ENCODE results near the gene CACNA1C.

Gene CACNA1C

DNA sequence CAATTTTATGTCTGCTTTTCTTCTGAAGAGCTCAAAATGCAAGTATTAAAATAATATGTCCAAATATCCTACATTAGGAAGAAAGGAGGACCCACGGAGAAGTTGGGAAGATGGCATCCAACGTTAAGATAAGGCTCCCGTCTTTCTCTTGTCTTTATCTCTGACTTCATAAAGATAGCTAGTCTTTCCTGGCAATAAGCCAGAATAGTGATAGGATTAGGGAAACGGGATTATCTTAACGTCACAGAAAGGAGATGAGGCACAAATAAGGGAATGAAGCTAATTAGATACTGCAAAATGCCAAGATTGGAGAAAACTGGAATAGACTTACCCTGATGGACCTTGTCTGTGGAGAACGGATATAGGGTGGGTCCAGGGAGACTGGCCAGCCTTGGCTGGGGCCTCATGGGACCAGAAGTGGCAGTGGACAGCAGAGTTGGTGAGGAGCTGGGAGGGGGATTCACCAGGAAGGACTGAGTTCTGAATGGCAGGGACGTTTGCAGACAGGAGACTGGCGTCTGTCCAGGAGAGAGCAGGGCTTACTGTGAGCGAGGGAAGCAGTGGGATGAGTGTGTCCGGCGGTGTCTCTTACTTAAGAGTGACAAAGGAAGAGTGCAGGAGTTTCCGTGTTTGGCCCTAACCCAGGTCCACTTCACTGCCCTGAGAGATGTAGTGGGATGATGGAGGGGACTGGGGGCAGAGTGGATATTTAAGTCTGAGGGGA lies 119.9 kb downstream of the CACNA1C start:
- DNase-seq = no peak

- DNase-seq = peak; percentile 47 to 65 (median 62)
These were observed 121.2 kb downstream of the CACNA1C start for GRCh38 chr12:2173971-2174370.

- no peak for DNase-seq
These were observed 124.2 kb downstream of the CACNA1C start for GRCh38 chr12:2177003-2177402.

DNA sequence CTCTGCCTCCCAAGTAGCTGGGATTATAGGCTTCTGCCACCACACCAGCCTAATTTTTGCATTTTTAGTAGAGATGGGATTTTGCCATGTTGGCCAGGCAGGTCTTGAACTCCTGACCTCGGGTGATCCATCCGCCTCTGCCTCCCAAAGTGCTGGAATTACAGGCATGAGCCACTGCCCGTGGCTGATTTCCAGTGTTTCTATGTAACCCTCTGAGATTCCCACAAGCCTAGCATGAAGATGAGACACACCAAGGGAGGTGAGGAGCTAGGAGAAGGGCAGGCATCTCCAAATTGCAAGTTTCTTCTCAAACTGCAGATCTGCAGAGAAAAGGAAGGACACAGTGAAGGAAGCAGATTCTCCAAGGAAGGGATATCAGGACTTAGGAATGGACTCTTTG lies 125.0 kb downstream of the CACNA1C start:
- DNase-seq = no peak

GRCh38 chr12:2179058-2179457 lies 126.3 kb downstream of the CACNA1C start:
- no peak for DNase-seq

GRCh38 chr12:2179953-2180736 lies 127.4 kb downstream of the CACNA1C start:
- DNase-seq = peak; percentile 47 to 70 (median 54)

DNA sequence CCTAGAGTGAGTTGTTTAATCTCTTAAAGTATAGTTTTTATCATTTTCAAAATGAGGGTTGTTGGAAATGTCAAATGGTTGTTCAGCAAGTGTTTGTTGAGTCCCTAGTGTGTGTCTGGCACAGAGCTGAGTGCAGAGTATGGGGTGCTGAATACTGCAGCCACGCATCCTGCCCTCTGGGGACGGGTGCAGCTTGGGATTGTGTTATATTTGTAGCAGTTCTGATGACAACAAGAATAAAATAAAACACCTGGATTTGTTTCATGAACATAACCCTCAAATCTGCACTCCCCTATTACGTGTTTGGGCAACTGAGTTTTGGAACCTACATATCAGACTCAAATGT lies 127.9 kb downstream of the CACNA1C start:
- DNase-seq = no peak

- DNase-seq = peak in 2 of 4 experiments; percentile 9 to 20
These were observed 131.1 kb downstream of the CACNA1C start for GRCh38 chr12:2183556-2184541.

GRCh38 chr12:2185751-2186341 lies 133.1 kb downstream of the CACNA1C start:
- DNase-seq = no peak

DNA sequence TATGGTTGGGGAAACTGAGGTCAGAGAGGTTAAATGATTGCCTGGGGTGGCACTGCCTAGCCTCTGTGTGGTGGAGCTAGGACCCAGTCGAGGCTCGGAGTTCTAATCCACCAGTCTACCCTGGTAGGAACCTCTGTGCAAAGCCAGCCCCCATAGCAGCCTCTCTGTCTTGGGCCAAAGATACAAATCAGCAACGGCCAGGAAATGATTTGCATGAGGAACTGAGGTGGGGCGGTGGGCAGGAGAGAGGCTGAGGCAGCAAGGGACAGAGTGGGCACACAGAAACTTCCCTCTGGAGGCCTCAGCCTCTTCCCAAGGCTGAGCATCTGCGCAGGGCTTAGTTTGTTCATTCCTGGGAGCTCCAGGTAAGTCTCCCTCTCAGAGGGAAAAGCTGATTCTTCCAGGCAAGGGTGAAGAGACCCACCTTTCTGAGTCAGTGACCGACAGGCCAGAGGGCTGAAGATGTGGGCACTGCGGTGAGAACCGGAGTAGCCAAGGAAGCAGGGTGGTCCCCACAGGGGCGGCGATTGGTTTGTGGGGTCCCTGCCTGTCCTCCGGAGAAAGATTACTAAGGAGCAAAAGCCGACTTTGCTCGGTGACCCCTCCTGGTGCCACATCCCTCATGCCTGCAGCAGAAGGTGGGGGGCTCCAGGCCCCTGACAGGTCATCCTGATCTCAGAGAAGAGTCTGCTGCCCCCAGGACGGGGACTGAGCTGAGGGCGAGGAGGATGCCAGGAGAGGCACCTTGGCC lies 134.6 kb downstream of the CACNA1C start:
- DNase-seq = no peak

- no peak for DNase-seq
These were observed 137.3 kb downstream of the CACNA1C start for GRCh38 chr12:2190085-2190484.

DNA sequence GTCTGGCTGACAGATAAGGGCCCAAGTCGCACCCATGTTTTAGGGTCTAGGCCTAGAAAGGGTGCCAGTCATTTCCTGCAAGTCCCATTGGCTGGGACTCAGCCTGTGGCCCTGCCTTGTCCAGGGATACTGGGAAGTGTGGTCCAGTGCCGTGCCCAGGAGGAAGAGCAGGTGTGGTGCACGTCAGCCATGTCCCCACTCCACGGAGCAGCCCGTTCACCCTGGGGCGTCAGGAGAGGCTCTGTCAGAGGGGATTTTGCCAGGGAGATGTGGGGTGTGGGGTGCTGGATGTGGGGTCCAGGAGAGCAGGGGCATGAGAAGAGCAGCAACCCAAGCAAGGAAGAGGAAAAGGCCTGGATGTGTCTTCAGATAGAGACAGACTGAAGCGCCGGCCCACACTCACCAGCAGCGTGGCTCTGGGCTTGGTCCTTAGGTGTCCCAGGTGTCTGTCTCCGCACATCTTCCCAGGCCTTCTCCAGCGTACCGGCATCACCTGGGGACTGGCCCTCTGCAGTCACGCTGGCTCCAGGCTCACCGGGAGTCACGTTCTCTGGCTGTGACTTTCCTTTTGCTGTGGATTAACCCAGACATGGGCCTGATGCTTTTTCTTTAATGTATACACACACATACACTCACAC lies 138.2 kb downstream of the CACNA1C start:
- DNase-seq = no peak

- DNase-seq = no peak
These were observed 138.9 kb downstream of the CACNA1C start for GRCh38 chr12:2191534-2192153.

- no peak for DNase-seq
These were observed 139.4 kb downstream of the CACNA1C start for GRCh38 chr12:2192231-2192630.

DNA sequence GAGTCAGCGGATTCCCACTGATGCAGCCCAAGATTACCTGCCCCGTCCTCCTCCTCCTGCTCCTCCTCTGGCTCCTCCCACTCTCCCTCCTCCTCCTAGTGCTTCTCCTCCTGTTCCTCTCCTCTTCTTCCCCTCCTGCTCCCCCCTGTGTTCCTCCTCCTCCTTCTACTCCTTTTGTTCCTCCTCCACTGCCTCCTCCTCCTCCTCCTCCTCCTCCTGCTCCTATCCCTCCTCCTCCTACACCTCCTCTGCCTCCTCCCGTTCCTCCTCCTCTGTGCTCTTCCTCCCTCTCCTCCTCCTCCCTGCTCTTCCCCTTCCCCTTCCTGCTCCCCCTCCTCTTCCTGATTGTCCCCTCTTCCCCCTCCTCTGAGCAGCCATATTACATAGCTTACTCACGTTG lies 141.3 kb downstream of the CACNA1C start:
- no peak for DNase-seq

DNA sequence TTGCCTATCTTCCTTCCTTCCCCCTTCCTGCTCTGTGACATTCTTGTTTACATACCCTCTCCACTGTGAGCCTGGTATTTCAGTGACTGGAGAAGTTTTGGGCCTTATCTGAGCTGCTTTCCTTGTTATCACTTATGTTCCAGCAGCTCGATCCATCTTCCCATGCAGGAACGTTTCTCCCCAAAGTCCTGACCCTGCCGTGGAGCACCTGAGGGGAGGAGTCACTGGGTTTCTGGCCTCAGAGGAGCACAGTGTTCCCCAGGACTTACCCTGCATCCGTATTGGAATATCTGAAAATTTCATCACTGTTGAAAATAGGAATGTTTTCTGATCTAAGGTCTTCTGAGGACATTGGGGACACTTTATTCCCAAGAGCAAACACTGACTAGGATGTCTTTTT lies 141.8 kb downstream of the CACNA1C start:
- DNase-seq = no peak

- DNase-seq = no peak
These were observed 142.3 kb downstream of the CACNA1C start for GRCh38 chr12:2195085-2195484.

GRCh38 chr12:2198005-2198501 lies 145.3 kb downstream of the CACNA1C start:
- DNase-seq = no peak

DNA sequence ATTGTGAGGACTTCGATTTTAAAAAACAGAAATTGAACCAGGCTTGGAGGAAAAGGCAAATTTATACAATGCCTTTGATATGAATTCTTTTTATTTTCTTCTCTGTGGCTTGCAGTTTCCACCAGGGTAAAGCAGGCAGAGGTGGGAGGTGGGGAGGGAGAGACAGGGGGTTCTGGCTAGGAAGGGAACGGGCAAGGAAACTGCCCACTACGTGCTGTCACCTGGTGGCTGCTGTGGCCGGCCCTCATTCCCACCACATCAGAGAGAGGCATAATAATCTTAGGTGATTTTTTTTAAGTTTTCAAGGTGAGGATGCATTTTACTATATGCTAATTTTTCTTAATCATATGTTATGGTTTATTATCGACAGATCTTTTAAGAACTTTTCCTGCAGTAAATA lies 145.8 kb downstream of the CACNA1C start:
- DNase-seq = no peak

DNA sequence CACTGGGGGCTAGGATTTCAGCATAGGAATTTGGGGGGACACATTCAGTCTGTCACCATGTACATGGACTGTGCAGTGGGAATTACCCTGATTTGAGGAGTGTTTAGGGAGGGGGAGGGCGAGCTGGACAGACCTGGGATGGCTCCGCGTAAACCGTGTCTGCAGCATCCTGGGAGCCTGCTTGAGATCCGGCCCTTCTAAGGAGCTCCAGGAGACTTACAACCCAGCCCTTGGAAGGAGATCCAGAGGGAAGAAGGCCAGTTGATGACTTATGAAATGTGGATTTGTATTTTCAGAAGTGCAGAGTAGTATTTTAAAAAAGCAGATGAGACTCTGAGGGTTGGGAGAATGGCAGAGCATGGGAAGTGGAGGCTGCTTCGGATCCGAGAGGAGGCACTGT lies 153.2 kb downstream of the CACNA1C start:
- no peak for DNase-seq
